B cell (primary cell): ENCODE measurements around the gene TWIST2.

ENCODE experiments used
- CTCF ChIP-seq: fragments of 200-600 bp; IDR thresholded peaks from one replicate; pipeline ENCODE4 v1.8.0; 2022; ENCODE audit warnings: antibody characterized with exemption, mild to moderate bottlenecking
- EZH2 ChIP-seq: IDR thresholded peaks from 2 replicates; pipeline ENCODE4 v1.6.1; 2012; ENCODE audit warnings: borderline replicate concordance, low read depth, mild to moderate bottlenecking, moderate library complexity, low read length; ENCODE audit not compliant: insufficient read depth, poor library complexity, severe bottlenecking

GRCh38 chr2:238817382-238817781 is 30.5 kb upstream of the TWIST2 start:
- TF ChIP-seq CTCF (no peak), EZH2 (no peak)
